Prostate gland (tissue), 2 donors: ENCODE data around the gene SLC25A10. TPM values are rescaled to one million over a fixed set of nuclear protein-coding genes. Genes with fewer than 3 reads are reported as not detected.

Experiments
- DNase-seq: peaks from one replicate; pipeline ENCODE4 v3.0.0-alpha.2; 2019; ENCODE audit warnings: low spot score
- H3K27ac ChIP-seq, 2 donors: fragments of 200-600 bp; sonication (generic); 2 replicates each; pipeline ENCODE4 v1.5.1; 2017 to 2019
- H3K27me3 ChIP-seq: fragments of 200-600 bp; sonication (generic); replicated peaks from 2 replicates; pipeline ENCODE4 v1.5.1; 2019; ENCODE audit not compliant: insufficient read depth
- H3K36me3 ChIP-seq, 2 donors: fragments of 200-600 bp; sonication (generic); 1 replicate in 1 of 2; 2 replicates in 1 of 2; pipeline versions ENCODE4 v1.5.1 to v1.8.1; 2017 to 2019
- H3K4me1 ChIP-seq: fragments of 200-600 bp; sonication (generic); replicated peaks from 2 replicates; pipeline ENCODE4 v1.5.1; 2019
- H3K4me3 ChIP-seq, 2 donors: fragments of 200-600 bp; sonication (generic); 2 replicates each; pipeline ENCODE4 v1.5.1; 2017 to 2019
- H3K9me3 ChIP-seq: fragments of 200-600 bp; sonication (generic); 2 replicates; pipeline ENCODE4 v1.5.1; 2017
- CTCF ChIP-seq, 4 experiments: fragments of 200-600 bp in 2 of 4; fragments of 450-650 bp in 2 of 4; sonication (generic) in 2 of 4; IDR thresholded peaks; 1 replicate in 3 of 4; 2 replicates in 1 of 4; pipeline ENCODE4 v1.5.1; 2016 to 2019; ENCODE audit warnings: antibody characterized with exemption in 4 of 4, mild to moderate bottlenecking in 2 of 4, moderate library complexity in 2 of 4
- POLR2A ChIP-seq: fragments of 450-650 bp; IDR thresholded peaks from one replicate; pipeline ENCODE4 v1.6.1; 2016; ENCODE audit warnings: antibody characterized with exemption, mild to moderate bottlenecking
- POLR2AphosphoS5 ChIP-seq: sonication (generic); formaldehyde crosslinking; IDR thresholded peaks from one replicate; pipeline ENCODE4 v1.6.1; 2017; ENCODE audit warnings: antibody characterized with exemption
- WGBS: methylation state at CpG from one replicate; pipeline ENCODE4 v1.1.5; 2018; 5-methylcytosine and 5-hydroxymethylcytosine counted together
- intact Hi-C: fragments of 100-400 bp; cut with DNase I; formaldehyde crosslinking; loops from one replicate; pipeline ENCODE4 v1.14.2; 2022
- total RNA-seq, 2 donors: library from RNA; depleted of rRNA; stranded (reverse); fragments of >200 nt; gene quantifications; one replicate each; pipeline ENCODE4 v1.1.0, GENCODE V29; 2016

The SLC25A10 gene
- total RNA-seq, 2 donors from 2014 or later = 39.1 to 39.4 TPM

GRCh38 chr17:81707725-81708646, 4.1 kb upstream of the SLC25A10 start:
- intact Hi-C loops = no loop called here
- Histone ChIP-seq H3K4me3 (no peak overlapping the region), H3K27ac (no peak overlapping the region), H3K27me3 (no peaks in the 10 kb centered on the region), H3K36me3 (peaks cover 0 to 4% of the 10 kb centered on the region in 2 donors), H3K9me3 (no peaks in the 10 kb centered on the region), H3K4me1 (peaks cover 17% of the 10 kb centered on the region)
- WGBS = 79% methylated on average over 18 of the region's 25 CpGs
- TF ChIP-seq CTCF (IDR thresholded peaks at IDR 0.05) (no peak), POLR2A (no peak), POLR2AphosphoS5 (no peak)
- DNase-seq = no peak

DNA sequence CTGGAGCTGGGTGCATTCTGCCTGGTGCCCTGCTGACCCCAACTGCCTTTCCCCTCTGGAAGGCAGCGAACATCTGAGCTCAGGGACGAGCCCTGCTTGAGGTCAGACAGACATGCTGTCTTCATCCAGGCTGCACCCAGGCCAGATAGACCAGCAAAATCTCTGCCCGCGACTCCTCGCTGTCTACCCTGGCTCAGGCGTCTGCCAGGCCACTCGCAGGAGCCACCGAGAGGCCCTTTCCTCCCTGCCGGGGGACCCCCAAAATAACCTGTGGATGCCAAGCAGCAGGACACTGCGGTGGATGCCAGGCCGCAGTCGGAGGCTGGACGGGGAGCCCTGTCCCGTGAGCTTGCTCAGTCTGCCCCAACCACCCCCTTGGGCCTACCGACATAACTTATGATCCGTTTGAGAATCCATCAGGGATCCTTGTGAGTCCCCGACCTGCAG, 3.3 kb upstream of the SLC25A10 start:
- no peak for DNase-seq
- TF ChIP-seq CTCF (IDR thresholded peaks at IDR 0.05) = no peak
- no peak for TF ChIP-seq POLR2AphosphoS5
- no peak for TF ChIP-seq POLR2A
- Histone ChIP-seq H3K4me3 (no peak overlapping the region), H3K4me1 (peaks cover 25% of the 10 kb centered on the region), H3K27ac (no peak overlapping the region), H3K9me3 (no peaks in the 10 kb centered on the region), H3K36me3 (peaks cover 0 to 4% of the 10 kb centered on the region in 2 donors), H3K27me3 (no peaks in the 10 kb centered on the region)
- 92% methylated on average over 17 of the region's 17 CpGs for WGBS
- intact Hi-C loops = no loop called here

GRCh38 chr17:81710514-81711308, 1.4 kb upstream of the SLC25A10 start:
- Histone ChIP-seq H3K36me3 (peaks cover 0 to 4% of the 10 kb centered on the region in 2 donors), H3K27ac (no peak overlapping the region), H3K27me3 (no peaks in the 10 kb centered on the region), H3K4me3 (no peak overlapping the region), H3K9me3 (no peaks in the 10 kb centered on the region), H3K4me1 (peaks cover 21% of the 10 kb centered on the region)
- 9% methylated on average over 29 of the region's 29 CpGs for WGBS
- intact Hi-C loops = no loop called here
- DNase-seq = no peak
- TF ChIP-seq POLR2A (no peak), CTCF (IDR thresholded peaks at IDR 0.05) (no peak), POLR2AphosphoS5 (no peak)

- no peak for TF ChIP-seq POLR2AphosphoS5
- TF ChIP-seq CTCF (IDR thresholded peaks at IDR 0.05) = peak in 2 of 4 experiments; percentile 30 to 38
- DNase-seq = peak; percentile 27
- H3K4me3 ChIP-seq = peak overlapping the region; percentile 82 to 93
- intact Hi-C loops = no loop called here
- no peaks in the 10 kb centered on the region for H3K36me3 ChIP-seq
- H3K27ac ChIP-seq = peak overlapping the region; percentile 64 to 75
- 3% methylated on average over 31 of the region's 41 CpGs for WGBS
- H3K4me1 ChIP-seq = peaks cover 21% of the 10 kb centered on the region
- no peaks in the 10 kb centered on the region for H3K27me3 ChIP-seq
- no peaks in the 10 kb centered on the region for H3K9me3 ChIP-seq
Measured at GRCh38 chr17:81712468-81713003, 452 bp downstream of the SLC25A10 start.
